ENCODE measurements around the gene PCDHGB6. TPM values are rescaled to one million over a fixed set of nuclear protein-coding genes. Genes with fewer than 3 reads are reported as not detected.
A peak's percentile ranks its signal among the peaks of the same experiment; 100 is the strongest.

The PCDHGB6 gene
- total RNA-seq, 1 experiment from 2014 or later = 6.0 TPM

DNA sequence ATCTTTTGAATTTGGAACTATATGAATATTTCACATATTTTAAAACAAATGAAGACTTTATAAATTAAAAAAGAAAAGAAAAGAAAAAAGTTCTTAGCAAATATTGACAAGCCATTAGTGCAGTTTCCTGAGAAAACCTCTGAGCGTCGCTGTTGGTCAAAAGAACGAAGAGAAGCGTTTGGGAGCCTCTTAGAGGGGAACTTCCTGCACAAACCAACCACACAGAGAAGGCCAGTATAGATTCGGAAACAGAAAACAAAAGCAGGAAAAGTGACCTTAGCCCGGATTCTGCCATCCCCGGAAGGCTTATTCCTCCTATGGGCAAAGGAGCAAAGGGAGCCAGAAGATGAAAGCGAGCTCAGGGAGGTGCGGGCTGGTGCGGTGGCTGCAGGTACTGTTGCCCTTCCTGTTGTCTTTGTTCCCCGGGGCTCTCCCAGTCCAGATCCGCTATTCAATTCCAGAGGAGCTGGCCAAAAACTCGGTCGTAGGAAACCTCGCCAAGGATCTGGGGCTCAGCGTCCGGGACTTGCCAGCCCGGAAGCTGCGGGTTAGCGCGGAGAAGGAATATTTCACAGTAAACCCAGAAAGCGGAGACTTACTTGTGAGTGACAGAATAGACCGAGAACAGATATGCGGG lies 47.9 kb upstream of the PCDHGB6 start, which contains the start of gene PCDHGB2:
Gene PCDHGB2 (plus strand): TSS at position 205 of the 637 bp plus-strand sequence. CDS start 142 bp downstream, at position 347.
- H3K9me3 Mint-ChIP-seq = peaks cover 70 to 71% of the 10 kb centered on the region in 2 experiments
- Histone ChIP-seq H3K23ac (ENCODE audit: insufficient read length, low read depth, low read length) (no peak within 1 kb of the TSS), H4K8ac (replicated peaks; ENCODE audit: insufficient read length, low read depth, low read length) (no peak within 1 kb of the TSS), H3K79me1 (ENCODE audit: insufficient read depth, low read depth, low read length, poor library complexity, severe bottlenecking) (no peaks in the 10 kb centered on the region), H3K14ac (ENCODE audit: insufficient read depth, low read length) (no peak within 1 kb of the TSS), H2BK12ac (ENCODE audit: insufficient read length, low read depth, low read length) (no peak within 1 kb of the TSS), H3K9me3 (ENCODE audit: control insufficient read depth, low read depth, low read length) (peaks cover 29% of the 10 kb centered on the region), H3K9ac (ENCODE audit: extremely low read depth, insufficient read length, low read length) (no peak within 1 kb of the TSS), H2BK120ac (ENCODE audit: low read depth, low read length, poor library complexity, severe bottlenecking) (no peak within 1 kb of the TSS), H3K79me2 (ENCODE audit: insufficient read depth, low read length) (no peaks in the 10 kb centered on the region), H3T11ph (ENCODE audit: low read length) (no peak within 1 kb of the TSS), H3K27me3 (ENCODE audit: insufficient read depth, low read length) (no peaks in the 10 kb centered on the region), H2AK5ac (ENCODE audit: insufficient read length, low read length) (no peak within 1 kb of the TSS), H2BK20ac (ENCODE audit: low read depth, low read length, poor library complexity, severe bottlenecking) (no peak within 1 kb of the TSS), H3K23me2 (ENCODE audit: insufficient read length, low read depth, low read length, poor library complexity, severe bottlenecking) (no peaks in the 10 kb centered on the region), H4K91ac (ENCODE audit: insufficient read length, low read depth, low read length) (no peak within 1 kb of the TSS), H3K27ac (ENCODE audit: insufficient read length, low read depth, low read length) (no peak within 1 kb of the TSS), H3K4ac (ENCODE audit: low read depth, low read length) (no peak within 1 kb of the TSS), H3K4me1 (ENCODE audit: insufficient read depth, low read length) (no peaks in the 10 kb centered on the region), H3K56ac (ENCODE audit: insufficient read length, low read depth, low read length) (no peak within 1 kb of the TSS), H3K4me2 (ENCODE audit: insufficient read depth, insufficient read length, low read length) (no peak within 1 kb of the TSS), H3K18ac (ENCODE audit: insufficient read length, low read depth, low read length) (no peak within 1 kb of the TSS), H2AFZ (ENCODE audit: low read length) (no peak within 1 kb of the TSS), H4K5ac (ENCODE audit: insufficient read length, low read depth, low read length) (no peak within 1 kb of the TSS), H4K20me1 (ENCODE audit: control insufficient read depth, insufficient read depth, insufficient read length) (no peaks in the 10 kb centered on the region), H2BK5ac (ENCODE audit: insufficient read length, low read length) (no peak within 1 kb of the TSS), H2BK15ac (ENCODE audit: low read depth, low read length) (no peak within 1 kb of the TSS)
- H3K4me3 Mint-ChIP-seq = peak within 1 kb of the TSS in 1 of 2 experiments; percentile 53; a peak in 4 of 5 replicates
- H3K27ac Mint-ChIP-seq = peak within 1 kb of the TSS in 2 of 3 experiments; percentile 7 to 83; a peak in 2 of 7 replicates
- TF ChIP-seq, protein P1, sequence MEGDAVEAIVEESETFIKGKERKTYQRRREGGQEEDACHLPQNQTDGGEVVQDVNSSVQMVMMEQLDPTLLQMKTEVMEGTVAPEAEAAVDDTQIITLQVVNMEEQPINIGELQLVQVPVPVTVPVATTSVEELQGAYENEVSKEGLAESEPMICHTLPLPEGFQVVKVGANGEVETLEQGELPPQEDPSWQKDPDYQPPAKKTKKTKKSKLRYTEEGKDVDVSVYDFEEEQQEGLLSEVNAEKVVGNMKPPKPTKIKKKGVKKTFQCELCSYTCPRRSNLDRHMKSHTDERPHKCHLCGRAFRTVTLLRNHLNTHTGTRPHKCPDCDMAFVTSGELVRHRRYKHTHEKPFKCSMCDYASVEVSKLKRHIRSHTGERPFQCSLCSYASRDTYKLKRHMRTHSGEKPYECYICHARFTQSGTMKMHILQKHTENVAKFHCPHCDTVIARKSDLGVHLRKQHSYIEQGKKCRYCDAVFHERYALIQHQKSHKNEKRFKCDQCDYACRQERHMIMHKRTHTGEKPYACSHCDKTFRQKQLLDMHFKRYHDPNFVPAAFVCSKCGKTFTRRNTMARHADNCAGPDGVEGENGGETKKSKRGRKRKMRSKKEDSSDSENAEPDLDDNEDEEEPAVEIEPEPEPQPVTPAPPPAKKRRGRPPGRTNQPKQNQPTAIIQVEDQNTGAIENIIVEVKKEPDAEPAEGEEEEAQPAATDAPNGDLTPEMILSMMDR (conservative IDR thresholded peaks at IDR 0.05) = peak; percentile 75
- H3K4me1 Mint-ChIP-seq = peaks cover 7 to 15% of the 10 kb centered on the region in 2 experiments; a peak in 3 of 4 replicates
- peaks cover 40 to 72% (median 63%) of the 10 kb centered on the region in 3 experiments for H3K36me3 Mint-ChIP-seq (ENCODE audit: insufficient read depth in 1 of 3, low read depth in 3 of 3)
- DNase-seq = peak; percentile 50
- WGBS (ENCODE audit: extremely low coverage, insufficient read length, low lambda C conversion rate) = no CpG with 5 or more reads among the region's 24 CpGs
- H3K27me3 Mint-ChIP-seq (ENCODE audit: low read depth) = peaks cover 3% of the 10 kb centered on the region
